HCEC 1CT (cell line): ENCODE measurements around the gene ASB12.
"Not testable (repeated sequence)": the region's sequence is repeated elsewhere in the genome, so short reads cannot be mapped to it uniquely, and the experiment has no call there.

Experiments used
- DNase-seq: peaks from one replicate; pipeline ENCODE4 v3.0.0-alpha.2; 2017

Gene ASB12

GRCh38 chrX:64230123-64230970 lies at the start of gene ASB12:
TSS of gene ASB12 (minus strand) at chrX:64230607. CDS start at chrX:64225650, 4,957 bp downstream.
- no peak for DNase-seq

GRCh38 chrX:64265265-64265664 lies 34.9 kb upstream of the ASB12 start:
- DNase-seq = no peak

- no peak for DNase-seq
These were observed 1.3 kb downstream of the ASB12 start for GRCh38 chrX:64229154-64229553.

GRCh38 chrX:64218023-64218422 lies 12.4 kb downstream of the ASB12 start:
- no peak for DNase-seq

DNA sequence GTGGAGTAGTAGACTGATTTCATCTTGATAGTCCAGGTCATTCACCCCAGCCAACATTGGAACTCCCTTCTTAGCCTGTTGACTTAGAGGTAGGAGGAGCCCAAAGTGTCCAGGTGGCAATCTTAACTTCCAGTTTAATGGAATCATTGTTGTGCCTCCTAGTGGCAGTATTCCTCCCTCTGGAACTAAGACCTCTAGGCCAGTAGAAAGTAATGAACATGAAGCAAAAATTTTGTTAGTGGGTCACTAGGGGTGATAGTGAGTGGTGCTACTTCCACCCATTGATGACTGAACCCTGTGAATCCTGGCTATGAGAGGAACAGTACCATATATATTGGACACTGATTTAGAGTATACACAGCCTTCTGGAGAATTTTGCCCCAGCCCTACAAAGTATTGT lies 16.4 kb downstream of the ASB12 start:
- not testable (repeated sequence) for DNase-seq

DNA sequence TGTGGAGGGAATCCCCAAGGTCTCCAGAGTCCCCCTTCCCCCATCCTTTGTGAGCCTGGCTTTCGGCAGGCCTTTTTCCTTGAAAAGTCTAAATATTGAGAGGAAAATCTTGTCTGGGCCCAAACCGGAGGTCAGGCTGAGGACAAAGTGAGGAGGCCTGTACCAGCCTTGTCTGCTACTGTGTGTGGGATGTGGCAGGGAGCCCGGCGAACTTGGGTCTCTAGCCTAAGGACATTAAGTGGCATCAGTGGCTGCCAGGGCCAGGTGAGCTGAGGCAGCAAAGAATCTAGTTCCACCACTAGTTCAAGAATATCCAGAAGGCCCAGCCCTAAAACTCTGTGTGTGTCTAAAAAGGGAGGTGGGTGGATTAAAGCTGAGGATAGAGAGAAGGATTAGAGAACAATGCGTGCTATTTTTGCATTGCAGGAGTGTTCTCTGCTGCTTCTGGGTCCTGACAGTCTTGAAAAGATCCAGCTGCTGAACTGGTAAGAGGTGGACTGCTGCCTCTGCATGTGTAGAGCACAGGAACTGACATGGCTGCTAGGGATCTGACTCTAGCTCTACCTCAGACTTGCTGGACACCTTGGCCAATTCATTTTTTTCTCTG lies 23.7 kb downstream of the ASB12 start:
- DNase-seq = peak; percentile 20

- peak; percentile 84 for DNase-seq
These were observed 24.5 kb downstream of the ASB12 start for GRCh38 chrX:64205735-64206501.

DNA sequence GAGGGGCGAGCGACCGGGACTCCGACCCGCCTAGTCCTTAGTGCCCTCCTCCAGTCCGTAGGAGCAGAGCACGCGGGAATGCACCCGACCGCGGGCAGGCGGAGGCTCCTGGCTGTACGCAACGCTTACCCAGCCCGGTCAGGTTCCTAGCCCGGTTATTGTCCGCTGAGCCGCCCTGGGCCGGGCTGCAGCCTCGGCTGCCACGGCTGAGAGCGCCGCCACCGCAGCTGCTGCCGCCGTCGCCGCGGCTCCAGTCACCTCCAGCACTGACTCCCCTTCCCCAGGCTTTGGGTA lies 25.0 kb downstream of the ASB12 start, which contains the start of gene AMER1:
TSS of gene AMER1 (minus strand) at position 268 of the 294 bp plus-strand sequence. CDS start 12,422 bp downstream, outside the sequence.
- DNase-seq = peak; percentile 58

DNA sequence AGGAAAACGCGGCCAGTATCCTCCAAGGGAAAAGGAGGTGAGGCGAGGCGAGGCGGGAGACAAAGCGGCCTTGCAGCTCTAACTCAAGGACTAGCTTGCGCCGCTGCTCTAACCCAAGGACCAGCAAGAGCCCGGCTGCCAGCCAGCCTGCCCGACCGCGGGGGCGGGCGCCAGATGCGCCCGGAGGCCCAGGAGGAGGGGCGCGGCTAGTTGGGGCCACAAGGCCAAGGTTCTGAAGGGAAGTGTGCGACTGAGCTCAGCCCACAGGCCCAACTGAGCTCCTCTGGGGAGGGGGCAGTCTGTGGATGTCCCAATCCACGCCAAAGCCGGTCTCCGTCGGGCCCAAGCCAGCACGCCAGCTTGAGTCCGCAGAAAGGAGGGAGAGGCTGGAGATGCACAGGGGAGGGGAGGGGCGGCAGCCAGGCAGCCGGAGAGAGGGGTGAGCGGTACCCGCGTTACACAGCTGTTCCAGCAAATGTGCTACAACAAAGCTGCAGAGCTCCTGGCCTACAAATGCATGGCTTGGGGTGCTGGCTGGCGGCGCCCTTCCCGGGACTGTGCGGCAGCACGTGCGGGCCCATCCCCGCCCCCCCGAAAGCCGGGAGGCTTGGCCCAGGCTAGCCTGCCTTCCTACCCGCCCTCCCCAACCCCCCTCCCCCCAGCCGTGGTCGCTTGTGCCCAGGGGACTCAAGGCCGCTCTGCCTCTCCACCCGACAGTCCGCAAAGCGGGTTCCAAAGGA lies 25.5 kb downstream of the ASB12 start:
- peak; percentile 12 for DNase-seq

DNA sequence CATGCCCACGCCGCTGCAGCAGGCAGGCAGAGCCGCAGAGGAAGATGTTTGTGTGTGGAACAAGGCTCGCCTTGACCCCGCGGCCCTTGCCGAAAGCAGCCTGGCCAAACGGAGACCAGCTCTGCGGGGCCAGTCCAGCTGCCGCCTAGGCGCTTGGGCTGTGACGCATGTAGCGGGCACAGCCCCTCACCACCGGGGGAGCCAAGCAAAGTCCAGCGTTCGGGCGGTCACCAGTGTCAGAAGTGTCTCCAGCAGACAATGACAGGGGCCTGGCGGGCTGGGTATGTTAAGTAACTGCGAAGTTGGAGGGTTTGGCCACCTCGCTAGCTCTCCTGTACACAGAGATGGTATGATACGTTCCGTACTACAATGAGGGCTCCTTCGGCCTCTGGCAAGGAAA lies 26.2 kb downstream of the ASB12 start:
- no peak for DNase-seq

- DNase-seq = no peak
These were observed 27.5 kb downstream of the ASB12 start for GRCh38 chrX:64202808-64203325.

- DNase-seq = no peak
These were observed 32.4 kb downstream of the ASB12 start for GRCh38 chrX:64198036-64198435.

DNA sequence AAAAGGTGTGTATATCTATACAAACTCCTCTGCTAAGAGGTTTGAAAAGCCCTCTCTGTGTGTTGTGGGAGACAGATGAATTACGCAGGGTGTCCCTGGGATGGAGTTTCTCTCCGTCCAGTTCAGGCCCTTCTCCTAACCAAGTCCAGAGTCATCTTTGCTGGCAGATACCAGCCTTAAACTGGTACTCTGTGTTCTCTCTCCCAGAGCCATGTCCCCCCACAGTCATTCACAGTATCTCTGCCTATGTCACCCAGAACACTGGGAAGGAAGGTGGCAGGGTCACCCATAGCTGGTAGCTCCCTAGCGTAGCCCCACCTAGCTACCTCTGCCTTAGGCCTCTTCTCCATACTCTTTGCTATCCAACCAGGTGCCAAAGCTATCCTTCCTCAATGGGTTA lies 33.8 kb downstream of the ASB12 start:
- DNase-seq = no peak

DNA sequence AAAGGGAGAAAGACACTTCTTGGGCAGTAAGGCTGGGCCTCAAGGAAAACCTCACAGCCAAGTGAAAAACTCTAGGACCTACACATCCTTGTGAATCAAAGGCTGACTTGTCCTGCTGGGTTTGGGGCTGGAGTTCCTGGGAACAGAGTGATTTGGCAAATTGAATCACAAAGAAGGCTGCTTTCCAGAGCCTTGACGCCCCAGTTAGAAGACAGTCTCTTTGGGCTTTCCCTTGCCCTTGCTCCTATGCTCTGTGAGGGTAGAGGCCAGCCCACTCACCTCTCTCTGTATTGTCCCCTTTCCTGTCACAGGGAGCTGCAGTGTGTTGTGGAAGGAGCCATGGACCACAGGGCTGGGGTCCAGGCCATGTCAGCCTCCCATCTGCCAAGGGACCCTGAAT lies 34.5 kb downstream of the ASB12 start:
- DNase-seq = no peak

- DNase-seq = no peak
These were observed 37.7 kb downstream of the ASB12 start for GRCh38 chrX:64192673-64193072.

DNA sequence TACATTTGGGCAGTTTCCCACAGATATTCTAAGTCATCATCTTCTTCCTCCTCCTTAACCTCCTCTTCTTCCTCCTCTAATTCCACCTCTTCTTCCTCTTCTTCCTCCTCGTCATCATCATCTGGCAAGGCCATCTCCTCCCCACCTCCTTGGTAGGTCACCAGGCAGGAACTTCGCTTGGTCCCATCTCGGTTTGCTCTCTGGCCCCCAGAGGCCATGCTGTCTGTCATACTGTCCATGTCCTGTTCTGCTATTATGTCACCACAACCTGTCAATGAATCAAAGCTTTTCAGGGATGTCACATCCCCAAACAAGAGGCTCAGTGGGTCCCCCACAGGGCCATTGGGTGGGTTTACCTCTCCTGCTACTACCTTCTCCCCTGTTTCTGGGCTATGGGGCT lies 38.4 kb downstream of the ASB12 start:
- no peak for DNase-seq

- DNase-seq = no peak
These were observed 39.0 kb downstream of the ASB12 start for GRCh38 chrX:64191281-64192010.

- no peak for DNase-seq
These were observed 40.2 kb downstream of the ASB12 start for GRCh38 chrX:64190136-64190740.

DNA sequence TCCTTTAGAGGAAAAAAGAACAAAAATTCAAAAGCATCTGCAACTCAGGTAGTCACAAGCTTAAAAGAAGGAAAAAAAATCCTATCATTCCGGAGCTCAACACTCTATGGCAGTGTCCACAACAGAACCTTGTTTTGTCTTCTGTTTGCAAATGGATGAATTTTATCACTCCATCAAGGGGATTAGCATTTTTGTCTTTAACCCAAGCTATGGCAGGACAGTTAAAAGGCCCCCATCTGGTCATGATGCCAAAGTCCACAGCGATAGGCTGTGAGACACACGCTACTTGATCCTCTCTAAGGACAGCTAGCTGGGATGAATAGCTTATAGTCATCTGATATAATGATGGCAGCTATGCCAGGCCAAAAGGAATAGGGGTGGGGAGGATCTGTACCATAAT lies 41.5 kb downstream of the ASB12 start:
- DNase-seq = no peak

GRCh38 chrX:64187762-64188150 lies 42.7 kb downstream of the ASB12 start:
- no peak for DNase-seq

- DNase-seq = no peak
These were observed 43.2 kb downstream of the ASB12 start for GRCh38 chrX:64186974-64187761.
